IPS DF 6.9 (cell line): ENCODE data around the gene PDAP1.

Experiments used
- DNase-seq: peaks from one replicate; pipeline ENCODE4 v3.0.0-alpha.2; 2013; ENCODE audit warnings: low read depth, low spot score
- H3K27ac ChIP-seq: one replicate; pipeline ENCODE4 v1.5.1; 2013; ENCODE audit warnings: low read length, control low read depth
- H3K27me3 ChIP-seq: 2 replicates; pipeline ENCODE4 v1.6.1; 2013; ENCODE audit warnings: mild to moderate bottlenecking, low read length; ENCODE audit not compliant: control insufficient read depth, insufficient read depth
- H3K36me3 ChIP-seq: 2 replicates; pipeline ENCODE4 v1.6.1; 2013; ENCODE audit warnings: low read length; ENCODE audit not compliant: control insufficient read depth, insufficient read depth
- H3K4me1 ChIP-seq: 2 replicates; pipeline ENCODE4 v1.6.1; 2013; ENCODE audit warnings: low read length; ENCODE audit not compliant: control insufficient read depth, insufficient read depth
- H3K4me3 ChIP-seq: 2 replicates; pipeline ENCODE4 v1.5.1; 2013; ENCODE audit warnings: mild to moderate bottlenecking, low read length
- H3K9me3 ChIP-seq: 2 replicates; pipeline ENCODE4 v1.6.1; 2013; ENCODE audit warnings: low read length, inconsistent platforms; ENCODE audit not compliant: control insufficient read depth, insufficient read depth
- WGBS: extraction: QIAGEN DNeasy Blood & Tissue Kit; methylation state at CpG from one replicate; pipeline ENCODE4 v1.1.7; 2013; ENCODE audit warnings: mixed read lengths, missing lambda C conversion rate; ENCODE audit not compliant: insufficient read length, insufficient coverage; 5-methylcytosine and 5-hydroxymethylcytosine counted together

The PDAP1 gene

GRCh38 chr7:99409192-99409572, 785 bp upstream of the PDAP1 start:
- no CpG with 5 or more reads among the region's 18 CpGs for WGBS
- H3K4me1 ChIP-seq: no peaks in the 10 kb centered on the region

GRCh38 chr7:99407872-99408378, 472 bp downstream of the PDAP1 start:
- Histone ChIP-seq H3K36me3 (peaks cover 14% of the 10 kb centered on the region; the same call in 1 of the 2 replicates), H3K4me1 (no peaks in the 10 kb centered on the region)
- WGBS: no CpG with 5 or more reads among the region's 28 CpGs

More at GRCh38 chr7:99409192-99409572, 785 bp upstream of the PDAP1 start:
- Histone ChIP-seq H3K27me3 (no peaks in the 10 kb centered on the region), H3K36me3 (peaks cover 6% of the 10 kb centered on the region; the same call in 1 of the 2 replicates), H3K9me3 (no peaks in the 10 kb centered on the region), H3K27ac (no peak overlapping the region), H3K4me3 (peak overlapping the region; percentile 65)
- no peak for DNase-seq

GRCh38 chr7:99406557-99406956, 1.8 kb downstream of the PDAP1 start:
- no peaks in the 10 kb centered on the region for H3K9me3 ChIP-seq
- no peak for DNase-seq
- H3K27ac ChIP-seq: no peak overlapping the region
- no peaks in the 10 kb centered on the region for H3K4me1 ChIP-seq
- no peak overlapping the region for H3K4me3 ChIP-seq
- no CpG with 5 or more reads among the region's 1 CpG for WGBS
- H3K36me3 ChIP-seq: peaks cover 14% of the 10 kb centered on the region; the same call in 1 of the 2 replicates
- no peaks in the 10 kb centered on the region for H3K27me3 ChIP-seq

More at GRCh38 chr7:99407872-99408378, 472 bp downstream of the PDAP1 start:
- H3K27ac ChIP-seq: no peak overlapping the region
- H3K27me3 ChIP-seq: no peaks in the 10 kb centered on the region
- DNase-seq: no peak
- H3K4me3 ChIP-seq: peak overlapping the region; percentile 65
- no peaks in the 10 kb centered on the region for H3K9me3 ChIP-seq

GRCh38 chr7:99404977-99405320, 3.4 kb downstream of the PDAP1 start:
- no peak overlapping the region for H3K4me3 ChIP-seq
- H3K4me1 ChIP-seq: no peaks in the 10 kb centered on the region
- no CpG with 5 or more reads among the region's 10 CpGs for WGBS
- no peaks in the 10 kb centered on the region for H3K9me3 ChIP-seq
- peaks cover 25% of the 10 kb centered on the region; the same call in 1 of the 2 replicates for H3K36me3 ChIP-seq
- no peak overlapping the region for H3K27ac ChIP-seq
- H3K27me3 ChIP-seq: no peaks in the 10 kb centered on the region
- DNase-seq: no peak

GRCh38 chr7:99404235-99404976, 4.0 kb downstream of the PDAP1 start:
- Histone ChIP-seq H3K27ac (no peak overlapping the region), H3K27me3 (no peaks in the 10 kb centered on the region), H3K4me1 (no peaks in the 10 kb centered on the region), H3K4me3 (no peak overlapping the region), H3K36me3 (peaks cover 30% of the 10 kb centered on the region; the same call in 1 of the 2 replicates), H3K9me3 (no peaks in the 10 kb centered on the region)
- no CpG with 5 or more reads among the region's 18 CpGs for WGBS
- DNase-seq: no peak

- peaks cover 34% of the 10 kb centered on the region; the same call in 1 of the 2 replicates for H3K36me3 ChIP-seq
- WGBS: no CpG with 5 or more reads among the region's 5 CpGs
- no peak overlapping the region for H3K27ac ChIP-seq
These were observed 4.6 kb downstream of the PDAP1 start for GRCh38 chr7:99403764-99404163.

GRCh38 chr7:99402854-99403253, 5.5 kb downstream of the PDAP1 start:
- H3K36me3 ChIP-seq: peaks cover 38% of the 10 kb centered on the region; the same call in 1 of the 2 replicates
- no peak for DNase-seq
- no peak overlapping the region for H3K27ac ChIP-seq
- H3K4me1 ChIP-seq: no peaks in the 10 kb centered on the region
- H3K4me3 ChIP-seq: no peak overlapping the region
- no peaks in the 10 kb centered on the region for H3K9me3 ChIP-seq
- no CpG with 5 or more reads among the region's 3 CpGs for WGBS
- no peaks in the 10 kb centered on the region for H3K27me3 ChIP-seq

More at GRCh38 chr7:99403764-99404163, 4.6 kb downstream of the PDAP1 start:
- H3K9me3 ChIP-seq: no peaks in the 10 kb centered on the region
- no peak overlapping the region for H3K4me3 ChIP-seq
- H3K4me1 ChIP-seq: no peaks in the 10 kb centered on the region
- H3K27me3 ChIP-seq: no peaks in the 10 kb centered on the region
- DNase-seq: no peak

GRCh38 chr7:99399597-99399996, 8.8 kb downstream of the PDAP1 start:
- DNase-seq: no peak
- H3K4me1 ChIP-seq: no peaks in the 10 kb centered on the region
- peaks cover 51% of the 10 kb centered on the region for H3K36me3 ChIP-seq
- no peaks in the 10 kb centered on the region for H3K27me3 ChIP-seq
- H3K4me3 ChIP-seq: no peak overlapping the region
- WGBS: no CpG with 5 or more reads among the region's 6 CpGs
- H3K27ac ChIP-seq: no peak overlapping the region
- H3K9me3 ChIP-seq: no peaks in the 10 kb centered on the region

GRCh38 chr7:99398891-99399445, 9.4 kb downstream of the PDAP1 start:
- H3K4me3 ChIP-seq: no peak overlapping the region
- no peaks in the 10 kb centered on the region for H3K27me3 ChIP-seq
- no peak for DNase-seq
- H3K4me1 ChIP-seq: peaks cover 1% of the 10 kb centered on the region; the same call in 1 of the 2 replicates
- WGBS: no CpG with 5 or more reads among the region's 5 CpGs
- H3K36me3 ChIP-seq: peaks cover 46% of the 10 kb centered on the region
- H3K9me3 ChIP-seq: no peaks in the 10 kb centered on the region
- H3K27ac ChIP-seq: no peak overlapping the region

GRCh38 chr7:99397297-99397983, 11.0 kb downstream of the PDAP1 start:
- H3K27ac ChIP-seq: no peak overlapping the region
- no peaks in the 10 kb centered on the region for H3K27me3 ChIP-seq
- WGBS: no CpG with 5 or more reads among the region's 18 CpGs
- H3K9me3 ChIP-seq: no peaks in the 10 kb centered on the region
- no peak overlapping the region for H3K4me3 ChIP-seq
- peaks cover 4% of the 10 kb centered on the region; the same call in 1 of the 2 replicates for H3K4me1 ChIP-seq
- H3K36me3 ChIP-seq: peaks cover 40% of the 10 kb centered on the region
- DNase-seq: no peak
